Measurements from ENCODE around the gene DNAJB2. TPM values are rescaled to one million over a fixed set of nuclear protein-coding genes. Genes with fewer than 3 reads are reported as not detected.

The DNAJB2 gene
- total and polyA plus RNA-seq, 5 experiments from 2014 or later = 5.0 to 105 (median 6.6) TPM

DNA sequence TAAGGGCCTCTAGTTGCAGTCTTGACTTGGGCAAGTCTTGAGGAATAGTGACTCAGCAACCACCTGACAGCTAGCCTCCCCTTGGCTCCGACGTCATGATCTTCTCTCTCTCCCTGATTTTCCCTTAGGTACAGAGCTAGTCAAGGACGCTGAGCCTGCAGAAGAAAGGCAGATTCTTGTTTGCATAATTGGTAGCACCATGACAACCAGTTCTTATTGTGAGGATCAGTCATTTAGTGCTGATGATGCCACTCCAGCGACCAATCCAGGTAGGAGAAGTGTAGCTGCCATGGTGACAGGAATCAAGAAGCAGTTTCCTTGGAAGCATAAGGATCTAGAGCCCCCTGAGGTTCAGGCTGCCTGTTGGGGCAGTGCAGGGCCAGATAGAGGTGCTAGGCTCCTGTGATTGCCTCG, 56.2 kb downstream of the DNAJB2 start:
- no peak for DNase-seq
- POLR2A ChIA-PET = no interaction called here
- no peak overlapping the region for H3K27ac Mint-ChIP-seq
- H3K4me1 Mint-ChIP-seq = peaks cover 0 to 7% (median 3%) of the 10 kb centered on the region in 4 donors
- H3K4me3 Mint-ChIP-seq = no peak overlapping the region
- ATAC-seq = no peak
- H3K36me3 Mint-ChIP-seq = peaks cover 0 to 23% (median 23%) of the 10 kb centered on the region in 3 donors
- peaks cover 36 to 87% (median 52%) of the 10 kb centered on the region in 5 donors for H3K27me3 Mint-ChIP-seq
- H3K9me3 Mint-ChIP-seq = peaks cover 5 to 30% (median 15%) of the 10 kb centered on the region in 9 donors

Small RNA genes within 50 kb of the gene (microRNA-seq; reads per million reads assigned to microRNA genes)
- not detected for gene MIR153-1 (ENCODE audit: borderline microRNAs expressed)

Other genes with a start within 250 kb of the DNAJB2 start
- gene CFAP65, start 237.8 kb upstream of the DNAJB2 start, total RNA-seq = not detected
- under 1 TPM in 1 of 3 donors, not detected in 2; 0.23 TPM for gene CFAP65, start 237.8 kb upstream of the DNAJB2 start, polyA plus RNA-seq
- not detected for gene IHH, start 218.4 kb upstream of the DNAJB2 start, total RNA-seq
- not detected for gene IHH, start 218.4 kb upstream of the DNAJB2 start, polyA plus RNA-seq
- gene NHEJ1, start 118.6 kb upstream of the DNAJB2 start, total RNA-seq = 10 to 100 TPM; 17.0 to 20.1 TPM
- 10 to 100 TPM; 16.6 to 29.1 (median 23.0) TPM for gene NHEJ1, start 118.6 kb upstream of the DNAJB2 start, polyA plus RNA-seq
- gene SLC23A3, start 109.3 kb upstream of the DNAJB2 start, total RNA-seq = 1 to 10 TPM; 2.7 to 3.3 TPM
- gene SLC23A3, start 109.3 kb upstream of the DNAJB2 start, polyA plus RNA-seq = not detected
- 10 to 100 TPM; 59.1 to 64.1 TPM for gene CNPPD1, start 102.4 kb upstream of the DNAJB2 start, total RNA-seq
- gene CNPPD1, start 102.4 kb upstream of the DNAJB2 start, polyA plus RNA-seq = 10 to 100 TPM; 45.8 to 59.8 (median 50.4) TPM
- gene RETREG2, start 101.1 kb upstream of the DNAJB2 start, total RNA-seq = 100 to 1,000 TPM; 110 to 113 TPM
- 10 to 100 TPM; 52.0 to 64.3 (median 57.6) TPM for gene RETREG2, start 101.1 kb upstream of the DNAJB2 start, polyA plus RNA-seq
- gene ZFAND2B, start 72.6 kb upstream of the DNAJB2 start, total RNA-seq = 10 to 100 TPM; 69.6 to 81.9 TPM
- gene ZFAND2B, start 72.6 kb upstream of the DNAJB2 start, polyA plus RNA-seq = 10 to 100 TPM; 78.1 to 85.1 (median 78.1) TPM
- gene ABCB6, start 60.4 kb upstream of the DNAJB2 start, total RNA-seq = 10 to 100 TPM; 12.3 to 12.9 TPM
- gene ABCB6, start 60.4 kb upstream of the DNAJB2 start, polyA plus RNA-seq = 1 to 10 TPM; 1.6 to 4.9 (median 1.8) TPM
- gene ATG9A, start 49.7 kb upstream of the DNAJB2 start, total RNA-seq = 10 to 100 TPM; 52.6 to 53.5 TPM
- 10 to 100 TPM; 17.7 to 27.9 (median 20.5) TPM for gene ATG9A, start 49.7 kb upstream of the DNAJB2 start, polyA plus RNA-seq
- gene ANKZF1, start 49.6 kb upstream of the DNAJB2 start, total RNA-seq = 100 to 1,000 TPM; 263 to 278 TPM
- gene ANKZF1, start 49.6 kb upstream of the DNAJB2 start, polyA plus RNA-seq = 10 to 100 TPM; 23.8 to 46.2 (median 25.9) TPM
- gene GLB1L, start 33.9 kb upstream of the DNAJB2 start, total RNA-seq = 1 to 10 TPM; 1.8 to 2.7 TPM
- gene GLB1L, start 33.9 kb upstream of the DNAJB2 start, polyA plus RNA-seq = 1 to 10 TPM in 2 of 3 donors, under 1 TPM in 1; 0.62 to 1.8 (median 1.7) TPM
- gene STK16, start 33.9 kb upstream of the DNAJB2 start, total RNA-seq = 10 to 100 TPM; 22.4 to 22.6 TPM
- gene STK16, start 33.9 kb upstream of the DNAJB2 start, polyA plus RNA-seq = 10 to 100 TPM; 21.6 to 25.8 (median 23.7) TPM
- gene TUBA4B, start 26.1 kb upstream of the DNAJB2 start, total RNA-seq = not detected
- gene TUBA4B, start 26.1 kb upstream of the DNAJB2 start, polyA plus RNA-seq = not detected
- 100 to 1,000 TPM; 143 to 144 TPM for gene TUBA4A, start 25.4 kb upstream of the DNAJB2 start, total RNA-seq
- 100 to 1,000 TPM; 107 to 275 (median 122) TPM for gene TUBA4A, start 25.4 kb upstream of the DNAJB2 start, polyA plus RNA-seq
- gene PTPRN, start 30.0 kb downstream of the DNAJB2 start, total RNA-seq = not detected
- gene PTPRN, start 30.0 kb downstream of the DNAJB2 start, polyA plus RNA-seq = under 1 TPM in 2 of 3 donors, not detected in 1; 0.27 to 0.31 TPM
- not detected for gene RESP18, start 53.4 kb downstream of the DNAJB2 start, total RNA-seq
- gene RESP18, start 53.4 kb downstream of the DNAJB2 start, polyA plus RNA-seq = not detected
- gene DNPEP, start 108.5 kb downstream of the DNAJB2 start, total RNA-seq = 10 to 100 TPM; 81.9 to 89.1 TPM
- 10 to 100 TPM; 51.2 to 62.6 (median 53.1) TPM for gene DNPEP, start 108.5 kb downstream of the DNAJB2 start, polyA plus RNA-seq
- gene DES, start 139.0 kb downstream of the DNAJB2 start, total RNA-seq = not detected
- not detected for gene DES, start 139.0 kb downstream of the DNAJB2 start, polyA plus RNA-seq
- 10 to 100 TPM; 20.3 to 22.5 TPM for gene SPEG, start 155.5 kb downstream of the DNAJB2 start, total RNA-seq
- 1 to 10 TPM; 1.6 to 3.0 (median 2.7) TPM for gene SPEG, start 155.5 kb downstream of the DNAJB2 start, polyA plus RNA-seq
- 10 to 100 TPM; 22.5 to 26.9 TPM for gene GMPPA, start 219.5 kb downstream of the DNAJB2 start, total RNA-seq
- gene GMPPA, start 219.5 kb downstream of the DNAJB2 start, polyA plus RNA-seq = 10 to 100 TPM; 12.1 to 22.0 (median 17.0) TPM
- under 1 TPM; 0.21 to 0.30 TPM for gene ASIC4, start 235.1 kb downstream of the DNAJB2 start, total RNA-seq
- not detected for gene ASIC4, start 235.1 kb downstream of the DNAJB2 start, polyA plus RNA-seq

All from naive thymus-derived CD8-positive, alpha-beta T cell (primary cell).